ENCODE results near the gene C1orf105.

- TF ChIP-seq CTCF (IDR thresholded peaks at IDR 0.05), result no peak
- TF ChIP-seq POLR2A (IDR thresholded peaks at IDR 0.05), result no peak
Measured at GRCh38 chr1:172499636-172500141, 79.2 kb downstream of the C1orf105 start.

Measured in testis (tissue), 2 donors.